ENCODE measurements around the gene SDCCAG8. TPM values are rescaled to one million over a fixed set of nuclear protein-coding genes. Genes with fewer than 3 reads are reported as not detected.

The SDCCAG8 gene
- total RNA-seq, 4 donors from 2014 or later, result 37.1 to 60.2 (median 48.6) TPM

DNA sequence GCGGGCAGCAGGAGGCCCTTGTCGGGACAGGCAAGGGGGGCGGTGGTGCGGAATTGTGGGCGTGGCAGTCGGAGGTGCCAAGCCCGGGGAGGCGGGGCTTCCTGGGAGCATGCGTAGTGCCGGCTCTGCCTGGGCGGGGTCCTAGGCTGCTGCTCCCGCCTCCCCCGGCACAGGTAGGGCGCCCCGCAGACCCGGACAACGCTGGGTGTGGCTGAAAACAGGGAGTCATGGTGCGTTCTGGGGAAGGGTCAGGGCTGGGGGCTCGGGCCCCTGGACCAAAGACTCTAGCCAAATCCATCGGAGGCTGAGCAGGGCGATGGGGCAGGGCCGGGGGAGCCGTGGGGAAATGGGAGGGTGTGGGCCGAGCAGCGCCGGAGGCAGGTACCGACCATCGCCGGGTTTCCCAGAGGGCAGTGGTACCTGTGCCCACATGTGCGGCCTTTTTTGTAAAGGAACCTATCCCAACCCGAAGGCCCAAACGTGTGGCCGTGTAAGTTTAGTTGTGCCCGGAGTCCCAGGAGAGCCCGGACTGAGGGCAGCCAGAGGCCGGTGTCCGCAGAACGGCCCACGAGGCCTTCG, 231.9 kb downstream of the SDCCAG8 start:
- ATAC-seq (ENCODE audit: low FRiP score) (peak; percentile 21), DNase-seq (ENCODE audit: low spot score) (no peak)
- TF ChIP-seq, protein P1, sequence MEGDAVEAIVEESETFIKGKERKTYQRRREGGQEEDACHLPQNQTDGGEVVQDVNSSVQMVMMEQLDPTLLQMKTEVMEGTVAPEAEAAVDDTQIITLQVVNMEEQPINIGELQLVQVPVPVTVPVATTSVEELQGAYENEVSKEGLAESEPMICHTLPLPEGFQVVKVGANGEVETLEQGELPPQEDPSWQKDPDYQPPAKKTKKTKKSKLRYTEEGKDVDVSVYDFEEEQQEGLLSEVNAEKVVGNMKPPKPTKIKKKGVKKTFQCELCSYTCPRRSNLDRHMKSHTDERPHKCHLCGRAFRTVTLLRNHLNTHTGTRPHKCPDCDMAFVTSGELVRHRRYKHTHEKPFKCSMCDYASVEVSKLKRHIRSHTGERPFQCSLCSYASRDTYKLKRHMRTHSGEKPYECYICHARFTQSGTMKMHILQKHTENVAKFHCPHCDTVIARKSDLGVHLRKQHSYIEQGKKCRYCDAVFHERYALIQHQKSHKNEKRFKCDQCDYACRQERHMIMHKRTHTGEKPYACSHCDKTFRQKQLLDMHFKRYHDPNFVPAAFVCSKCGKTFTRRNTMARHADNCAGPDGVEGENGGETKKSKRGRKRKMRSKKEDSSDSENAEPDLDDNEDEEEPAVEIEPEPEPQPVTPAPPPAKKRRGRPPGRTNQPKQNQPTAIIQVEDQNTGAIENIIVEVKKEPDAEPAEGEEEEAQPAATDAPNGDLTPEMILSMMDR (IDR thresholded peaks at IDR 0.05), result no peak

GRCh38 chr1:243488459-243489157, 232.8 kb downstream of the SDCCAG8 start:
- no peak for DNase-seq (ENCODE audit: low spot score)
- TF ChIP-seq, protein P1 (IDR thresholded peaks at IDR 0.05), result no peak
- ATAC-seq (ENCODE audit: low FRiP score), result no peak

- no peak for ATAC-seq (ENCODE audit: low FRiP score)
- no peak for DNase-seq (ENCODE audit: low spot score)
- TF ChIP-seq, protein P1 (IDR thresholded peaks at IDR 0.05), result no peak
Measured at GRCh38 chr1:243489158-243489527, 233.3 kb downstream of the SDCCAG8 start.

DNA sequence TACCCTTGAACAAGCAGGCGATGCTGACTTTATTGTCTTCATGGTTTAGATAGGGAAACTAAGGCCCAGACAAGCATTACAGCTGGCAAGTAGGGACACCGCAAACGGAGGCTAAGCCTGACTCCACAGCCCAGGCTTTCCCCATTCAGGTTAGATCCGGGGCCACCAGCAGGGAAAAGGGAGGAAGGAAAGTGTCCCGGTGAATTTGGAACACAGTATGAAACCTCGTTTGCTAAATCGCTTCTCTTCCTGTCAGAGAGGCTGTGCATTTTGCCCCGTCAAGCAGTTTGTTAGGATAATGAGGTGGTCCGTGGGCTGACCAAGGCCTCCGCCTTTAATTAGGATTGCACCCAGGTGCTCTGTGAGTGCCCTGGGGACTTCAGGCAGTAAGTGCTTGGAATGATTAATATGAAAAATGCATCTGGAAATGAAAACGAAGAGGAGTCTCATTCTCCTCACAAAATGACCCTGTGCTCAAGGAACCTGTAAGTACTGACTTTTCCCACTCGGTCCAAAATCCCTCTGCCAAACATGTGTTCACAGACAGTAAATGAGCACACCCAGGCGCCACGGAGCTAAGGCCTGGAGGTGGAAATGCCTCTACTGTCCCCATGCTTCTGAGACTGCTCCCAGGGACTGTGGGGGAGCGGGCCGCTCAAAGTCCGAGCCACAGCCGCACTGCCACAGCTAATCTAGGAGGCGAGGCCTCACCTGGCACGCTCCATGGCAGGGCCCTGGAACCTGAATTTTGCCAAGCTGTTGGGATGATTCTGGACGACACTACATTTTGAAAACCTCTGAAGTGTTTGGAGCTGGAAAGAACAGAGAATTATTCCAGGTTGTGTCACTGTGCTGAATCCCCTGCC, 234.1 kb downstream of the SDCCAG8 start:
- TF ChIP-seq, protein P1 (IDR thresholded peaks at IDR 0.05), result no peak
- DNase-seq (ENCODE audit: low spot score), result no peak
- ATAC-seq (ENCODE audit: low FRiP score), result no peak

DNA sequence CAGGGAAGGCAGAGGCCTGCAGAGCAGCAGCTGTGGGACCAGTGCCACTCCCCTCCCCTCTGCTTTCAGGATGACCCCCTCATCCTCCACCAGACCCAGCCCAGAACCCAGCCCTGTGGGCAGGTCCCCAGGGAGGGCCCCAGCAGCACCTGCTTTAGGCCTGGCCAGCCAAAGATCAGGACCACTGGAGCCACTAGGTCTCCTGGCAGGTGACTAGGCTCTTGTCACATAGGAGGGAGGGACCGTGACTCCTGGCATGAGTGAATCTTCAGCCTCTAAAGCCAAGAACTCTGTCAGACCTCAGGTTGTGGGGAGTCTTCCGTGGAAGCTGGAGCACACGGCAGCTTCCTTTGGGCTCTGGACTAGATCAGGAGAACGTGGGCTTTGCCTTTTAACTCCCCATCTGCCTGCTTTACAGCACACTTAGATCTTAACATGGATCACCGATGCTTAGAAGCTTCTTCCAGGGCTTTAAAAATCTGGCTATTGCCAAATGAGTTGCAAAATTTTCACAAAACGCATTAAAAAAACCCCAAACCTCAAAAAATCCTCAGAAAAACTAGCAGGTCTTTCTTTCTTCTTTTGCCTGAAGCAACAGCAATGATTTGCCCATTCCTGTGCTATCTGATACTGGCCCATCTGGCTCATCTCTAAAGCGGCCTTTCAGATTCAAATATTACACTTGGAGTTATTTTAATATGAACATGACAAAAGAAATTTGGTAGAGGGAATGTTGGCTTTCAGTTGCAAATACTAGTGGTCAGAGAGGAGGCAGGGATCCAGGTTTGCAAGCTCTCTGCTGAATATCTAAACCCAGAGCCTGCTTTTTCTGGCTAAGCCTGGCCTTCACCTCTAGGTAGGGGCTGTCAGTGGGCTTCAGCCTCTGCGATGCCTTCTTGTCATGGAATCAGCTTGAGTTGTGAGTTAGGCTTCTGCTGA, 235.2 kb downstream of the SDCCAG8 start:
- ATAC-seq (ENCODE audit: low FRiP score), result no peak
- TF ChIP-seq, protein P1 (IDR thresholded peaks at IDR 0.05), result no peak
- DNase-seq (ENCODE audit: low spot score), result no peak
